Activated T-cell treated with anti-CD3 and anti-CD28 coated beads, Interleukin-2, amount 50 U/mL, for 72 hours (primary cell): ENCODE data around the gene FAM200C. TPM values are rescaled to one million over a fixed set of nuclear protein-coding genes. Genes with fewer than 3 reads are reported as not detected.

Experiments
- ATAC-seq, 2 donors: fragments of 150-1000 bp; cut with Tn5 transposase; replicated peaks in 1 of 2; 2 replicates each; pipeline ENCODE4 v1.10.0; 2021; ENCODE audit warnings: moderate library complexity in 2 of 2, mild to moderate bottlenecking in 1 of 2
- DNase-seq, 2 donors: peaks; one replicate each; pipeline ENCODE4 v3.0.0; 2021 to 2022; ENCODE audit warnings: mixed read lengths in 1 of 2
- H3K27ac Mint-ChIP-seq: one replicate; pipeline ENCODE4 v1.8.0; 2022; ENCODE audit warnings: mild to moderate bottlenecking, moderate library complexity, mixed read lengths
- H3K27me3 Mint-ChIP-seq: one replicate; pipeline ENCODE4 v1.8.0; 2022; ENCODE audit warnings: low read depth, mixed read lengths
- H3K36me3 Mint-ChIP-seq, 2 donors: one replicate each; pipeline ENCODE4 v1.8.0; 2022; ENCODE audit warnings: mixed read lengths in 2 of 2, mild to moderate bottlenecking in 1 of 2; ENCODE audit not compliant: insufficient read depth in 2 of 2
- H3K4me1 Mint-ChIP-seq: one replicate; pipeline ENCODE4 v1.8.0; 2022; ENCODE audit warnings: low read depth, mixed read lengths
- H3K4me3 Mint-ChIP-seq, 2 donors: one replicate each; pipeline ENCODE4 v1.8.0; 2022; ENCODE audit warnings: mild to moderate bottlenecking in 2 of 2, mixed read lengths in 2 of 2, moderate library complexity in 2 of 2
- H3K9me3 Mint-ChIP-seq, 2 donors: one replicate each; pipeline ENCODE4 v1.8.0; 2022; ENCODE audit warnings: mixed read lengths in 2 of 2
- total RNA-seq, 2 donors: library from RNA; stranded (reverse); gene quantifications; one replicate each; pipeline ENCODE4 v1.2.3, GENCODE V29; 2022

The FAM200C gene
- total RNA-seq, 2 donors from 2014 or later = 0.46 to 0.89 TPM

DNA sequence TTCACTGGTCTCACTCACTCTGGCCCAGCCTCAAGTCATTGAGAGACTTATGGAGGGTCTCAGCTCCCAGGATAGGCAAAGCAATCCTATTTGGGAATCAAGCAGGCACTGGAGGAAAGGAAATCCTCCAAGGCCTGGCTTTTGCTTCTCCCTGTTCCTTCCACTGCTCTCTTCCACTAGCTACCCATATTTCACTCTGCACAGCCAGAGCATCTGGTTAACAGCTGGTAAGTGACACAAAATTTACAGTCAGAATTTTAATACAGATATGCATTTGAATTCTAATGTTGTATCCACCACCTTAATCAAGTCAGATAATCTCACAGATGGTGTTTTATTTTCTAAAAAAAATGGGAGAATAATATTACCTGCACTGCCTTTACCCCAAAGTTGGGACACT lies 28.6 kb downstream of the FAM200C start:
- peak overlapping the region; percentile 44 to 61 for H3K4me3 Mint-ChIP-seq
- H3K27me3 Mint-ChIP-seq = peaks cover 86% of the 10 kb centered on the region
- no peaks in the 10 kb centered on the region for H3K9me3 Mint-ChIP-seq
- no peak for ATAC-seq
- no peak for DNase-seq
- H3K36me3 Mint-ChIP-seq = peaks cover 3% of the 10 kb centered on the region in 2 donors
- H3K4me1 Mint-ChIP-seq = peaks cover 12% of the 10 kb centered on the region
- no peak overlapping the region for H3K27ac Mint-ChIP-seq

DNA sequence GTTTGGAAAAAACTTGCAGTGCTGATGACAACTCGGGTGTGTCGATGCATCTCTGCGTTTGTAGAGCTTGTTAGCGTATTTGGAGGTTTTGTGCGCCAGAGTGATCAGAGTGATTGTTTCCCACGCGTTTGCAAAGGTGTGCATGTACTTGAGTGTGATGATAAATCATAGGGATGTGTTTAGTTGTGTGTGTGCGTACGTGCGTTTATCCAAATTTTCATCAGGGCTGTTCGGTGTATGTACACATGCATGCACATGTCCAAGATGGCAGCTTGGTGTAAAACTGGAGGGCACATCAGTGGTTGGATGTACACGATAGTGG lies 29.2 kb downstream of the FAM200C start:
- H3K36me3 Mint-ChIP-seq = peaks cover 3% of the 10 kb centered on the region in 2 donors
- H3K9me3 Mint-ChIP-seq = no peaks in the 10 kb centered on the region
- peak overlapping the region; percentile 44 to 61 for H3K4me3 Mint-ChIP-seq
- no peak overlapping the region for H3K27ac Mint-ChIP-seq
- DNase-seq (no peak), ATAC-seq (no peak)
- peaks cover 12% of the 10 kb centered on the region for H3K4me1 Mint-ChIP-seq
- H3K27me3 Mint-ChIP-seq = peaks cover 82% of the 10 kb centered on the region

DNA sequence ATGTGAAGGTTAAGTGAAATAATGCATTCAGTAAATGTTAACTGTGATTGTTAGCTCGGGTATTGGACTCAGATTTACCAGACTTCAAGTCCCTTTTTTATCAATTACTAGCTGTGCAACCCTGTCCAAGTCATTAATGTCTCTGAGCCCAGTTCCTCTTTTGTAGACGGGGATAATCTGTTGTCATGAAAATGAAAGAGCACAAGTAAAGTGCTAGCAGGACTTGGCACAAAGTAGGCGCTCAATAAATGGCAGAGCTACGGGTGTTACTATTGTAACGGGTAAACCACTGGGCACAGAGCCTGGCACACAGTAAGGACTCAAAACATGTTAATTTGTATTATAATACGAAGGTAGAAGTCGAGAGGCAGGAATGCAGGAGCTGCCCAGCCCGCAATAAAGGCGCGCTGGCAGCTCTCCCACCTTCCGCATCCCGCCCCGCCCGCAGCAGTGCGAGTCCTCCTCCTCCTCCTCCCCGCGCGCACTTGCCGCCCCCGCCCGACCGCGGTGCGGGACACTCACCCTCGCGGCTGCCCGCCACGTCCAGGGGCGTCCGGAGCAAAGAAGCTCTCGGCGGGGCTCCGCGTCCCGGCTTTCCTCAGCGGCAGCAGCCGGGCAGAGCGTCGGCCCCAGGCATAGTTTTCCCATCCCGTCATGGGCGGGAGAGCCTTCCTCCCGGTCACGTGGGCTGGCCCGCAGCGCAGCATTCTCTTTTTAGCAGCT lies 29.7 kb downstream of the FAM200C start, which contains the start of gene C1QTNF2:
Gene C1QTNF2 (minus strand): TSS at position 637 of the 723 bp plus-strand sequence. CDS start 15,615 bp downstream, outside the sequence.
- Mint-ChIP-seq H3K4me3 (peak within 1 kb of the TSS; percentile 47 to 61), H3K27me3 (peaks cover 80% of the 10 kb centered on the region), H3K36me3 (peaks cover 3% of the 10 kb centered on the region in 2 donors), H3K27ac (no peak within 1 kb of the TSS), H3K9me3 (no peaks in the 10 kb centered on the region), H3K4me1 (peaks cover 12% of the 10 kb centered on the region)
- DNase-seq (peak; percentile 19 to 22), ATAC-seq (peak; percentile 62 to 63)

DNA sequence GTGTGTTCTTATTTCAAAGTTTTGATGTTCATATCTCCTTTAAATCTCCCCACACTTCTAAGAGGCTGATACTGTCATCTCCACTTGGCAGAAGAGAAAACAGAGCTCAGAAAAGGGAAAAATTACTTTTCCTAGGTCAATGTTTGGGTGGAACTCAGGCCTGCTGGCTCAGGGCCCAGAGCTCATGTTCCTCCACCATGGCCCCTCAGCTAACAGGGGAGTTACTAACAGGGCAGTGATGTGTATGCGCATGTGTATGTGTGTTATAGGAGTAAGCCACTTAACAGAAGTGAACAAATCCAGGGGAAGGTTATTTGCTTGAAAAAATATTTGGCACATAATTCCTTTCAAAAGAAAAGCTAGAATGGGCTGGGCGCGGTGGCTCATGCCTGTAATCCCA lies 32.0 kb downstream of the FAM200C start:
- Mint-ChIP-seq H3K9me3 (no peaks in the 10 kb centered on the region), H3K27ac (no peak overlapping the region), H3K4me3 (no peak overlapping the region), H3K4me1 (peaks cover 12% of the 10 kb centered on the region), H3K36me3 (peaks cover 3% of the 10 kb centered on the region in 2 donors), H3K27me3 (peaks cover 57% of the 10 kb centered on the region)
- DNase-seq (no peak), ATAC-seq (no peak)

DNA sequence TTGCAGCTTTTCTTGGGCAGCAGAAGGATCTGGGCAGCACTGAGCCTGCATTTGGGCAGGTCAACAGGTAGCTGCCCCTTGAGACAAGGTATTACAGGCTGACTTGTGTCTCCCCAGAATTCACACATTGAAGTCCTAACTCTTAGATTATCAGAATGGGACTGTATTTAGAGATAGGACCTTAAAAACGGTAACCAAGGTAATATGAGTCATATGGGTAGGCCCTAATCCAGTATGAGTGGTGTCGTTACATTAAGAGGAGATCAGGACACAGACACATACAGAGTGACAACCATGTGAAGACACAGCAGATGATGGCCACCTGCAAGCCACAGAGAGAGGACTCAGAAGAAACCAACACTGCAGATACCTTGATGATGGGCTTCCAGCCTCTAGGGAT lies 32.6 kb downstream of the FAM200C start:
- Mint-ChIP-seq H3K9me3 (no peaks in the 10 kb centered on the region), H3K36me3 (peaks cover 3% of the 10 kb centered on the region in 2 donors), H3K27me3 (peaks cover 51% of the 10 kb centered on the region), H3K4me1 (peaks cover 12% of the 10 kb centered on the region), H3K27ac (no peak overlapping the region), H3K4me3 (no peak overlapping the region)
- DNase-seq = no peak
- ATAC-seq = no peak

DNA sequence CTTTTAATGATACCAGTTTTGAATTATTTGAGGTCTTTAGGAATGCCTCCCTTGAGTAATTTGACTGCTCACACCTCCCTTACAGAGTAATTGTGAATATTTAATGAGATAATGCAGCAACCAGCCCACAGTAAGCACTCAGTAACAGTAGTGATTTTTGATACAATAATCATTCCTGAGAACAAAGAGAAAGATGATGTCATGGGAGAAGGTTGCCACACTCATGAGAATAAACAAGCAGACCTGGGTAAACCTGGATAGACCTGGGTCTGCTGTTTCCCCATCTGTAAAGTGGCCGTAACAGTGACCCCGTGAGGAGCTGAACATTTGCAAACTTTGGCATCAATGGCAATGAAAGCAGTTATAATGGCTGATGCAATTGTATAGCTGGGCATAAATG lies 33.6 kb downstream of the FAM200C start:
- no peak overlapping the region for H3K4me3 Mint-ChIP-seq
- H3K36me3 Mint-ChIP-seq = peaks cover 3% of the 10 kb centered on the region in 2 donors
- no peak for DNase-seq
- no peak overlapping the region for H3K27ac Mint-ChIP-seq
- peaks cover 12% of the 10 kb centered on the region for H3K4me1 Mint-ChIP-seq
- H3K9me3 Mint-ChIP-seq = no peaks in the 10 kb centered on the region
- no peak for ATAC-seq
- H3K27me3 Mint-ChIP-seq = peaks cover 41% of the 10 kb centered on the region

DNA sequence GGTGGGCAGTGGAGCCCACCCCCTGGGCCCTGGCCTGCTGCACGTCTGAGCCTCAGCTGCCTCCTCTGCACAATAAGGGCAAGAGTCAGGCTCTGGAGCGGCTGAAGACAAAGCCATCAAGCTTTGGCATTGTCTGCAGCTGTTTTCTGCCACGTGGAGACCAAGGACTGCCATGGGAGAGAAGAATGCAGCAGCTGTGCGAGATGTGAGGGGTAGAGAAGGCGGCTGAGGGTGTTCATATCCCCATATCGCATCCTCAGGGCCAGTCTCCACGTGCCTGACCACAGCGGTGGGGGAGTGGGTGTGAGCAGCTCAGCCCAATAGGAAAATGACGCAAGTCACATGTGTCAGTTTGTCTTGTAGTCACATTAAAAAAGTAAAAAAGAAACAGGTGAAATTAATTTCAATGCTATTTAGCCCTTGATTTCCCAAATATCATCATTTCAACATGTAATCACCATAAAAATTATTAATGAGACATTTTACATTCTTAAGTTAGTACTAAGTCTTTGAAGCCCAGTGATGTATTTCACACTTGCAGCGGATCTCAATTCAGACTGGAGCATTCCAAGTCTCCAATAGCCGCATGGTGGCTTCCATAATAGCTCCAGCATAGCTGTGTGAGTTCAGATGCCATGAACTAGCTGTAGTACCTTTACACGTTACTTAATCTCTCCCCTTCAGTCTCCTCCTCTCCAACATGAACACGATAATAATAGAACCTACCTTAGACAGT lies 36.0 kb downstream of the FAM200C start:
- Mint-ChIP-seq H3K4me1 (no peaks in the 10 kb centered on the region), H3K27ac (no peak overlapping the region), H3K4me3 (no peak overlapping the region), H3K27me3 (peaks cover 25% of the 10 kb centered on the region), H3K9me3 (no peaks in the 10 kb centered on the region), H3K36me3 (no peaks in the 10 kb centered on the region)
- DNase-seq = no peak
- no peak for ATAC-seq

DNA sequence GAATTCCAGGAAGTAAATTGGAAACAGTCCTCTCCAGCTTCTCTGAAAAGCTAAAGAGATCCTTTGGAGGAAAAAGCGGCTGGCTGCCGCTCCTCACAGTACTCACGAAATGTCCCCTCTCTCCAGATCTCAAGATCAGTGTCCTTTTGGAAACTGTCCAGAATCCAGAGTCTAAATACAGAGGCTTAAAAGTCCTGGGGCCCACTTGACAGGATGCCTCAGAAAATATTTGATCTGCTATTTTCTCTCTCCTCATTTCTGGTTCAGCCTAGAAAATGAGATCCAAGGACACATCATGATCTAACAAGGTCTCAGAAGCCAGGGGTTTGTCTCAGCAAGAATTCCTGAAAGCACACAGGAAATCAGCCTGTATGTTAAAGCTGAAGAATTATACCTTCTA lies 36.6 kb downstream of the FAM200C start:
- Mint-ChIP-seq H3K9me3 (no peaks in the 10 kb centered on the region), H3K4me3 (no peak overlapping the region), H3K27me3 (peaks cover 19% of the 10 kb centered on the region), H3K27ac (no peak overlapping the region), H3K4me1 (no peaks in the 10 kb centered on the region), H3K36me3 (no peaks in the 10 kb centered on the region)
- DNase-seq = no peak
- no peak for ATAC-seq

DNA sequence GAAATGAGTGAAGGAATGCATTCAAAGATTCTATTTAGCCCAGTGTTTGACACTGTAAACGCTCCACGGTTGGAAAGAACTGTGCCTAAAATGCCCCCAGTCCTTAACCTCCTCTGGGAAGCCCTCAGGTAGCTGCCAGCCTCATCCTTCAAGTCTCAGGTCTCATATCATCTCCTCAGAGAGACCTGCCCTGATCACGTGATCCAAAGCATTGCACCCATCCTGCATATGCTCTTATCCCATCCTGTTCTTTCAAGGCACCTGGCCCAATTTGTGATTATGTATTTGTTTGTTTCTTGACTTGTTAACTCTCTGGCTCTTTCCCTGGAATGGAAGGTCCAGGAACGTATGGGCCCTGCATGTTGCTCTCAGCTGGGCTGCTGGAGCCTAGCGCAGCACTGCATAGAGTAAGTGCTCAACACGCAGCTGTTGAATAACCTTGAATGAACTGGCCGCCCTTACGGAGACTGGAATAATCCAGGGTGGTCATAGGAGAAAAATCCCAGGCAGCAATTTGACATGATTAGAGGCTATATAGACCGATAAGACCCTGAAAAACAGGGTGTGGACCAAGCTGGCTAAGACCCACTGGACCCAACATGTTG lies 38.1 kb downstream of the FAM200C start:
- Mint-ChIP-seq H3K27me3 (peaks cover 7% of the 10 kb centered on the region), H3K27ac (no peak overlapping the region), H3K4me1 (no peaks in the 10 kb centered on the region), H3K4me3 (no peak overlapping the region), H3K36me3 (no peaks in the 10 kb centered on the region), H3K9me3 (no peaks in the 10 kb centered on the region)
- DNase-seq (no peak), ATAC-seq (no peak)

DNA sequence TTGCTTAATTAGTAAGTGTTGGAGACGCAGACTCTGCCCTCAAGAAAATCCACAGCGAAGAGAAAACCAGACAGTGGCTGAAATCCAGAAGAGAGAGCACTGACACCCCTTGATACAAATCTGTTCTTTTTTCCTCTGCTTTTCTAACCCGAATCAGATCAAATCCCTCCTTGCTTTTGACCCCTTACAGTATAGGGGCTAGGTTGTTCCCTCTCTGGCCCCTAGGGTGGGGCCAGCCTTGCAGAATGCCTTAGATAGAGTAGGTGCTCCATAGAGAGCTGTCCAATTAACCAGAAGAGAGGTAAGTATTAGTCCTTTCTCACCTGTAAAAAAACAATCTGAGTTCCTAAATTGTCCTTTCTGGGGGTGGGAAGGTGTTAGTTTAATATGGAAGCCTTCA lies 39.5 kb downstream of the FAM200C start:
- DNase-seq (no peak), ATAC-seq (no peak)
- no peak overlapping the region for H3K27ac Mint-ChIP-seq
- H3K27me3 Mint-ChIP-seq = peaks cover 7% of the 10 kb centered on the region
- H3K36me3 Mint-ChIP-seq = no peaks in the 10 kb centered on the region
- no peaks in the 10 kb centered on the region for H3K4me1 Mint-ChIP-seq
- H3K9me3 Mint-ChIP-seq = no peaks in the 10 kb centered on the region
- no peak overlapping the region for H3K4me3 Mint-ChIP-seq

DNA sequence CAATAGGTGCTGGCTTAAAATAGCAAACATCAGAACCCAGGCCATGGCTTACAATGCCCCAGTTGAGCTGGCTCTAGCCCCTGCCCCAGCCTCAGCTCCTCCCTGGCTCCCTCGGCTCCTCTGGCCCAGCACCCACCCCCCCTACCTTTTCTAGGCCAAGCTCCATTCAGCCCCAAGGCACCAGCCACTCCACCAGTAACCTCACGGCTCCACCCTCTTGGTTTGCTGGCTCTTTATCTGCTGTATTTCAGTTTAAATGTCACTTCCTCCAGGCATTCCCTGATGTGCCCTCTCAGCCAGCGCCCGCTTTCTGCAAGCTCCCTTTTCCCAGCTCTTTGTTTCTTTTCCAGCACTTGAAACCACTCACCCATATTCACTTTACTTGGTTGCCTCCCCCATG lies 40.0 kb downstream of the FAM200C start:
- H3K36me3 Mint-ChIP-seq = no peaks in the 10 kb centered on the region
- H3K9me3 Mint-ChIP-seq = no peaks in the 10 kb centered on the region
- H3K27me3 Mint-ChIP-seq = peaks cover 7% of the 10 kb centered on the region
- no peak for ATAC-seq
- no peak overlapping the region for H3K4me3 Mint-ChIP-seq
- no peak overlapping the region for H3K27ac Mint-ChIP-seq
- DNase-seq = no peak
- no peaks in the 10 kb centered on the region for H3K4me1 Mint-ChIP-seq

DNA sequence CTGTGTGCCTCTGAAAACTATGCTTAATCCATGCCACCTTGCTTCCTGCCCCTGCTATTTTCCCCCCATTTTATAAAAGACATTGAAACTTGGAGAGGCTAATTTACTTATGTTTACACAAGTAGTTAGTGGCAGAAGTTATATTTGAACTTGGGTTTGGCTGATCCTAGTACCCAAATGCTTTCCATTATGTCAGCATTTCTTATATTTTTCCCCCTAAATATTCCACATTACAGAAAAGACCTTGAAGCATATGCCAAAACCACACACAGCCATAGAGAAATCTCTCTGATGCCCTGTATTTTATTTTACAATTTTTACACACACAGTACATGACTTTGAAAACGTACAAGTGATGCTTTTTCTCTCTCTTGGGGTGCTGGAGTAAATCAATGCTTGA lies 40.6 kb downstream of the FAM200C start:
- Mint-ChIP-seq H3K36me3 (no peaks in the 10 kb centered on the region), H3K4me1 (no peaks in the 10 kb centered on the region), H3K4me3 (no peak overlapping the region), H3K9me3 (no peaks in the 10 kb centered on the region), H3K27me3 (peaks cover 7% of the 10 kb centered on the region), H3K27ac (no peak overlapping the region)
- ATAC-seq = no peak
- DNase-seq = no peak

DNA sequence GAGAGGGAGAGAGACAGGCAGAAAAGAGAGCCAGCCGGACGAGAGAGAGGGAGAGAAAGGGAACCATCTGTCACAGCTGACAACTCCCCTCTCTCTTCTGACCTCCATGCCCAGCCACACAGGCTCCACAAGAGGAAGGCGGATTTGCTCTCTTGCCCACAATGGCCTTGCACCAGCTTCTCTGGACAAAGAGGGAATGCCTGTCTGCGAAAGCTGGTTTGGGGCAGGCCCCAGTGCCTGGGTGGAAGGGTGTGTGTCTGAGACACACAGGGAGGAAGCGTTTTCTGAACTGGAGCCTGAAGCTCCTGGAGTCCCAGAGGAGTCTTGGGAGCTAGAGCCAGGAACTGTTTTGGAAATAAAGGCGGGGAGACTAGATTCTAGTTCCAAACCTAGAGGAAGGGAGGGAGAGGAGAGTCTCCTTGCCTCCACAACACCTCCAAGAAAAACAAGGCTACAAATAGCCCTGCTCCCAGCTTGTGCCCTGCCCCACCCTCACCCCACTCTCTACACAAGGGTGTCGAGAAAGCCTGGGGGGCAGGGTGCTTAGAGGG lies 41.9 kb downstream of the FAM200C start:
- Mint-ChIP-seq H3K36me3 (no peaks in the 10 kb centered on the region), H3K27me3 (peaks cover 7% of the 10 kb centered on the region), H3K9me3 (no peaks in the 10 kb centered on the region), H3K4me3 (no peak overlapping the region), H3K4me1 (no peaks in the 10 kb centered on the region), H3K27ac (no peak overlapping the region)
- ATAC-seq (no peak), DNase-seq (no peak)
